Thyroid gland (tissue), 4 donors: Measurements from ENCODE around the gene AP2B1.

Source experiments
- CTCF ChIP-seq, 6 experiments: fragments of 200-600 bp in 3 of 6; fragments of 450-650 bp in 3 of 6; sonication (generic) in 3 of 6; IDR thresholded peaks; one replicate each; pipeline ENCODE4 v1.5.1; 2016 to 2019; ENCODE audit warnings: antibody characterized with exemption in 6 of 6, mild to moderate bottlenecking in 2 of 6, inconsistent platforms in 1 of 6, moderate library complexity in 1 of 6
- POLR2A ChIP-seq, 2 donors: fragments of 450-650 bp; IDR thresholded peaks; one replicate each; pipeline ENCODE4 v1.6.1; 2017; ENCODE audit warnings: antibody characterized with exemption in 2 of 2, mild to moderate bottlenecking in 2 of 2, moderate library complexity in 1 of 2

- TF ChIP-seq POLR2A (IDR thresholded peaks at IDR 0.05) (no peak), CTCF (IDR thresholded peaks at IDR 0.05) (no peak)
Observed at GRCh38 chr17:35726953-35727460, 139.9 kb downstream of the AP2B1 start.
